GM18526 (cell line): ENCODE results near the gene SOX21.

ENCODE experiments used
- POLR2A ChIP-seq: IDR thresholded peaks from 3 replicates; pipeline ENCODE4 v1.6.1; 2011; ENCODE audit not compliant: insufficient read length; ENCODE audit errors: extremely low read depth

The SOX21 gene

GRCh38 chr13:94702181-94703041, 9.9 kb downstream of the SOX21 start:
- TF ChIP-seq POLR2A, result no peak

GRCh38 chr13:94701313-94702180, 10.8 kb downstream of the SOX21 start:
- no peak for TF ChIP-seq POLR2A

- no peak for TF ChIP-seq POLR2A
Observed at GRCh38 chr13:94700536-94700935, 11.8 kb downstream of the SOX21 start.

- TF ChIP-seq POLR2A, result no peak
Observed at GRCh38 chr13:94700051-94700535, 12.3 kb downstream of the SOX21 start.

GRCh38 chr13:94696171-94696570, 16.2 kb downstream of the SOX21 start:
- TF ChIP-seq POLR2A, result no peak

- no peak for TF ChIP-seq POLR2A
Observed at GRCh38 chr13:94692030-94692429, 20.3 kb downstream of the SOX21 start.

- no peak for TF ChIP-seq POLR2A
Observed at GRCh38 chr13:94683409-94683808, 28.9 kb downstream of the SOX21 start.

GRCh38 chr13:94682229-94682628, 30.1 kb downstream of the SOX21 start:
- TF ChIP-seq POLR2A, result no peak

- no peak for TF ChIP-seq POLR2A
Observed at GRCh38 chr13:94679614-94680013, 32.7 kb downstream of the SOX21 start.

GRCh38 chr13:94678845-94679244, 33.5 kb downstream of the SOX21 start:
- no peak for TF ChIP-seq POLR2A

GRCh38 chr13:94677799-94678198, 34.5 kb downstream of the SOX21 start:
- TF ChIP-seq POLR2A, result no peak

- no peak for TF ChIP-seq POLR2A
Observed at GRCh38 chr13:94674609-94675348, 37.6 kb downstream of the SOX21 start.

GRCh38 chr13:94673851-94674250, 38.5 kb downstream of the SOX21 start:
- no peak for TF ChIP-seq POLR2A

- no peak for TF ChIP-seq POLR2A
Observed at GRCh38 chr13:94672400-94672799, 39.9 kb downstream of the SOX21 start.

- TF ChIP-seq POLR2A, result no peak
Observed at GRCh38 chr13:94667190-94667589, 45.2 kb downstream of the SOX21 start.
